Esophagus muscularis mucosa (tissue), 4 donors: Measurements from ENCODE around the gene IGSF23.

Experiments
- EP300 ChIP-seq: sonication (generic); formaldehyde crosslinking; IDR thresholded peaks from one replicate; pipeline ENCODE4 v1.6.1; 2017; ENCODE audit warnings: antibody characterized with exemption
- POLR2A ChIP-seq: fragments of 450-650 bp; IDR thresholded peaks from one replicate; pipeline ENCODE4 v1.6.1; 2017; ENCODE audit warnings: antibody characterized with exemption, moderate library complexity, mild to moderate bottlenecking, low read depth
- POLR2AphosphoS5 ChIP-seq, 2 donors: sonication (generic); formaldehyde crosslinking; IDR thresholded peaks; one replicate each; pipeline ENCODE4 v1.6.1; 2017; ENCODE audit warnings: antibody characterized with exemption in 2 of 2
- TF ChIP-seq, protein P1 (sequence below), 3 experiments: fragments of 200-600 bp in 2 of 3; fragments of 450-650 bp in 1 of 3; sonication (generic) in 2 of 3; IDR thresholded peaks; one replicate each; pipeline ENCODE4 v1.5.1; 2017 to 2019; ENCODE audit warnings: antibody characterized with exemption in 3 of 3, mild to moderate bottlenecking in 2 of 3, moderate library complexity in 1 of 3

DNA sequence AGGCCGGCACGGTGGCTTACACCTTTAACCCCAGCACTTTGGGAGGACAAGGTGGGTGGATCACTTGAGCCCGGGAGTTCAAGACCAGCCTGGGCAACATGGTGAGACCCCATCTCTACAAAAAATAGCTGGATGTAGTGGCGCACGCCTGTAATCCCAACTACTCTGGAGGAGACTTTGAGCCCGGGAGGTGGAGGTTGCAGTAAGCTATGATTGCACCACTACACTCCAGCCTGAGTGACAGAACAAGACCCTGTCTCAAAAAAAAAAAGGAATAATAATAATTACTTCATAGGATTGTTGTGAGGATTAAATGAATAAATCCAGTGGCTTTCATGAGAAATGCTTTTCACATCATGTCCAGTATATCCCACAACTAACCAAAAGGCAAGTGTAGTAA, 8.0 kb downstream of the IGSF23 start:
- TF ChIP-seq, protein P1, sequence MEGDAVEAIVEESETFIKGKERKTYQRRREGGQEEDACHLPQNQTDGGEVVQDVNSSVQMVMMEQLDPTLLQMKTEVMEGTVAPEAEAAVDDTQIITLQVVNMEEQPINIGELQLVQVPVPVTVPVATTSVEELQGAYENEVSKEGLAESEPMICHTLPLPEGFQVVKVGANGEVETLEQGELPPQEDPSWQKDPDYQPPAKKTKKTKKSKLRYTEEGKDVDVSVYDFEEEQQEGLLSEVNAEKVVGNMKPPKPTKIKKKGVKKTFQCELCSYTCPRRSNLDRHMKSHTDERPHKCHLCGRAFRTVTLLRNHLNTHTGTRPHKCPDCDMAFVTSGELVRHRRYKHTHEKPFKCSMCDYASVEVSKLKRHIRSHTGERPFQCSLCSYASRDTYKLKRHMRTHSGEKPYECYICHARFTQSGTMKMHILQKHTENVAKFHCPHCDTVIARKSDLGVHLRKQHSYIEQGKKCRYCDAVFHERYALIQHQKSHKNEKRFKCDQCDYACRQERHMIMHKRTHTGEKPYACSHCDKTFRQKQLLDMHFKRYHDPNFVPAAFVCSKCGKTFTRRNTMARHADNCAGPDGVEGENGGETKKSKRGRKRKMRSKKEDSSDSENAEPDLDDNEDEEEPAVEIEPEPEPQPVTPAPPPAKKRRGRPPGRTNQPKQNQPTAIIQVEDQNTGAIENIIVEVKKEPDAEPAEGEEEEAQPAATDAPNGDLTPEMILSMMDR (IDR thresholded peaks at IDR 0.05) = no peak
- no peak for TF ChIP-seq EP300
- no peak for TF ChIP-seq POLR2A
- TF ChIP-seq POLR2AphosphoS5 (IDR thresholded peaks at IDR 0.05) = no peak
